ENCODE data around the gene PRSS21.

Gene PRSS21

GRCh38 chr16:2828876-2829430 is 11.9 kb downstream of the PRSS21 start:
- H3K4me3 ChIP-seq (ENCODE audit: control insufficient read depth, low read depth, low read length): no peak overlapping the region
- no peak for DNase-seq (ENCODE audit: low read depth)
- TF ChIP-seq CTCF (IDR thresholded peaks at IDR 0.05; ENCODE audit: control insufficient read depth, insufficient read depth, low read depth, low read length, missing control alignments): no peak

GRCh38 chr16:2829501-2830354 is 12.7 kb downstream of the PRSS21 start, which contains the start of gene ZG16B:
ZG16B (plus strand) TSS chr16:2830303; CDS start chr16:2830442, 139 bp downstream.
- no peak for DNase-seq (ENCODE audit: low read depth)
- no peak for TF ChIP-seq CTCF (IDR thresholded peaks at IDR 0.05; ENCODE audit: control insufficient read depth, insufficient read depth, low read depth, low read length, missing control alignments)
- no peak within 1 kb of the TSS for H3K4me3 ChIP-seq (ENCODE audit: control insufficient read depth, low read depth, low read length)

- no peak for TF ChIP-seq CTCF (IDR thresholded peaks at IDR 0.05; ENCODE audit: control insufficient read depth, insufficient read depth, low read depth, low read length, missing control alignments)
- no peak overlapping the region for H3K4me3 ChIP-seq (ENCODE audit: control insufficient read depth, low read depth, low read length)
- DNase-seq (ENCODE audit: low read depth): no peak
Measured at GRCh38 chr16:2830355-2830695, 13.3 kb downstream of the PRSS21 start.

- DNase-seq (ENCODE audit: low read depth): no peak
- no peak for TF ChIP-seq CTCF (IDR thresholded peaks at IDR 0.05; ENCODE audit: control insufficient read depth, insufficient read depth, low read depth, low read length, missing control alignments)
- H3K4me3 ChIP-seq (ENCODE audit: control insufficient read depth, low read depth, low read length): no peak overlapping the region
Measured at GRCh38 chr16:2831203-2831602, 14.2 kb downstream of the PRSS21 start.

DNA sequence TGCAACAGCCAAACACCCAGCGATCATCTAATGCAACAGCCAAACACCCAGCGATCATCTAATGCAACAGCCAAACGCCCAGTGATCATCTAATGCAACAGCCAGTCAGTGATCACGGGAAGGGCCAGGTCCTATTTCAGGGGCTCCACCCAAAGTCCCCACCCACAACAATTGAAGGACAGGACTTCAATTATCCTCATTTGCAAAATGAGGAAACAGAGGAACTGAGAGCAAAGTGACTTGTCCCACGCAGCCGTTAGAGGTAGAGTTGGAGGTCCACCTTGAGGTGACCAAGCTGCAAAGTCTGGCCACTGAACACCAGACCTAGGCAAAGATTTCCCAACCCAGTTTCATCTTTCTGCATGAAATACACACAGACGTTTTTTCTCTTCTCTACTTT is 16.7 kb downstream of the PRSS21 start:
- no peak for DNase-seq (ENCODE audit: low read depth)
- H3K4me3 ChIP-seq (ENCODE audit: control insufficient read depth, low read depth, low read length): no peak overlapping the region
- no peak for TF ChIP-seq CTCF (IDR thresholded peaks at IDR 0.05; ENCODE audit: control insufficient read depth, insufficient read depth, low read depth, low read length, missing control alignments)

DNA sequence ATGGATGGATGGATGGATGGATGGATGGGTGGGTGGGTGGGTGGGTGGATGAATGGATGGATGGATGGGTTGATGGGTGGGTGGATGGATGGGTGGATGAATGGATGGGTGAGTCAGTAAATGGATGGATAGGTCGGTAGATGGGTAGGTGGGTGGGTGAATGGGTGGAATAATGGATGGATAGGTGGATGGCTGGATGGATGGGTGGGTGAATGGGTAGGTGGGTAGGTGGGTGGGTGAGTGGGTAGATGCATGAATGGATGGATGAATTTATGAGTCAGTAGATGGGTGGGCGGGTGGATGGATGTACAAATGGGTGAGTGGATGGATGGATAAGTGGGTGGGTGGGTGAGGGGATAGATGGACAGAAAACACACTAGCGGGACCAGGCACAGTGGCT is 17.9 kb downstream of the PRSS21 start:
- DNase-seq (ENCODE audit: low read depth): no peak
- no peak for TF ChIP-seq CTCF (IDR thresholded peaks at IDR 0.05; ENCODE audit: control insufficient read depth, insufficient read depth, low read depth, low read length, missing control alignments)
- no peak overlapping the region for H3K4me3 ChIP-seq (ENCODE audit: control insufficient read depth, low read depth, low read length)
